H1 (cell line): ENCODE results near the gene GIMAP5. TPM values are rescaled to one million over a fixed set of nuclear protein-coding genes. Genes with fewer than 3 reads are reported as not detected.
A peak's percentile ranks its signal among the peaks of the same experiment; 100 is the strongest.

Experiments used
- CTCF ChIA-PET: fragments of 300-600 bp; sonication (Branson Sonifier 250); formaldehyde crosslinking; loops from one replicate; lab custom pipeline; 2021; ENCODE audit not compliant: partially characterized antibody; lab: Charles Lee
- POLR2A ChIA-PET: fragments of 300-600 bp; sonication (Branson Sonifier 250); formaldehyde crosslinking; loops from one replicate; lab custom pipeline; 2021; ENCODE audit warnings: inconsistent platforms; ENCODE audit not compliant: partially characterized antibody; lab: Charles Lee
- DNase-seq, 2 experiments: peaks; one replicate each; pipeline versions ENCODE4 v3.0.0 to v3.0.0-alpha.2; 2010 to 2022; ENCODE audit warnings: low spot score in 2 of 2, low read depth in 1 of 2, mixed read lengths in 1 of 2
- FAIRE-seq: peaks from 2 replicates; lab custom pipeline; 2011; peaks lifted over from hg19 to GRCh38; lab: Jason Lieb, UNC
- H2AFZ ChIP-seq: 2 replicates; pipeline ENCODE4 v1.8.1; 2012; ENCODE audit warnings: low read length, inconsistent platforms
- H2AK5ac ChIP-seq: 2 replicates; pipeline ENCODE4 v1.6.1; 2013; ENCODE audit warnings: low read depth, low read length
- H2BK120ac ChIP-seq: replicated peaks from 2 replicates; pipeline ENCODE3; 2013; ENCODE audit warnings: low read depth, low read length, inconsistent platforms
- H2BK12ac ChIP-seq: 2 replicates; pipeline ENCODE4 v1.6.1; 2013; ENCODE audit warnings: low read depth, low read length
- H2BK15ac ChIP-seq: 2 replicates; pipeline ENCODE4 v1.6.1; 2013; ENCODE audit warnings: low read length
- H2BK20ac ChIP-seq: 2 replicates; pipeline ENCODE4 v1.6.1; 2013; ENCODE audit warnings: low read length
- H2BK5ac ChIP-seq: 2 replicates; pipeline ENCODE4 v1.6.1; 2013; ENCODE audit warnings: low read depth, low read length
- H3K14ac ChIP-seq: 2 replicates; pipeline ENCODE4 v1.6.1; 2013; ENCODE audit warnings: inconsistent platforms; ENCODE audit not compliant: insufficient read length
- H3K18ac ChIP-seq: 2 replicates; pipeline ENCODE4 v1.6.1; 2013; ENCODE audit warnings: low read length; ENCODE audit errors: extremely low read depth
- H3K23ac ChIP-seq: 2 replicates; pipeline ENCODE4 v1.6.1; 2013; ENCODE audit warnings: inconsistent platforms; ENCODE audit not compliant: insufficient read length
- H3K23me2 ChIP-seq: 2 replicates; pipeline ENCODE4 v1.6.1; 2013; ENCODE audit warnings: low read depth, low read length
- H3K27ac ChIP-seq: 2 replicates; pipeline ENCODE4 v1.6.1; 2011; ENCODE audit warnings: low read depth, low read length, inconsistent platforms
- H3K27me3 ChIP-seq, 4 experiments: replicated peaks in 1 of 4; 1 replicate in 1 of 4; 2 replicates in 3 of 4; pipeline versions ENCODE4 v1.6.1 to v1.8.1; 2011 to 2013; ENCODE audit warnings: low read length in 3 of 4, mild to moderate bottlenecking in 3 of 4, inconsistent platforms in 2 of 4, mixed read lengths in 2 of 4, moderate library complexity in 1 of 4; ENCODE audit not compliant: control insufficient read depth in 3 of 4, insufficient read depth in 3 of 4; ENCODE audit errors: extremely low read depth in 1 of 4
- H3K36me3 ChIP-seq, 4 experiments: 2 replicates each; pipeline versions ENCODE4 v1.6.1 to v1.8.1; 2011 to 2013; ENCODE audit warnings: mild to moderate bottlenecking in 4 of 4, low read length in 3 of 4, moderate library complexity in 2 of 4, control low read depth in 1 of 4, inconsistent platforms in 1 of 4; ENCODE audit not compliant: insufficient read depth in 4 of 4, control insufficient read depth in 2 of 4
- H3K4ac ChIP-seq: replicated peaks from 2 replicates; pipeline ENCODE3; 2013; ENCODE audit warnings: low read length, low read depth, mixed read lengths, inconsistent platforms; ENCODE audit not compliant: insufficient read length
- H3K4me1 ChIP-seq, 4 experiments: replicated peaks in 1 of 4; 1 replicate in 1 of 4; 2 replicates in 3 of 4; pipeline versions ENCODE4 v1.6.1 to v1.8.1; 2011 to 2013; ENCODE audit warnings: low read length in 3 of 4, inconsistent platforms in 2 of 4, mixed read lengths in 1 of 4; ENCODE audit not compliant: insufficient read depth in 4 of 4, control insufficient read depth in 3 of 4
- H3K4me2 ChIP-seq, 2 experiments: 2 replicates each; pipeline versions ENCODE4 v1.6.1 to v1.8.1; 2011 to 2013; ENCODE audit warnings: low read depth in 2 of 2, low read length in 2 of 2, control low read depth in 1 of 2, inconsistent platforms in 1 of 2, mild to moderate bottlenecking in 1 of 2; ENCODE audit not compliant: insufficient read depth in 1 of 2
- H3K4me3 ChIP-seq, 4 experiments: fragments of 200-600, 300-600 bp in 1 of 4; sonication (generic), shearing (Covaris generic), sonication (Bioruptor Twin) in 1 of 4; 2 replicates each; pipeline versions ENCODE4 v1.5.1 to v1.8.1; 2011 to 2016; ENCODE audit warnings: low read length in 4 of 4, low read depth in 3 of 4, control low read depth in 2 of 4, inconsistent platforms in 2 of 4, mild to moderate bottlenecking in 2 of 4, mixed read lengths in 1 of 4, moderate library complexity in 1 of 4; ENCODE audit not compliant: insufficient read depth in 2 of 4; ENCODE audit errors: extremely low read depth in 1 of 4
- H3K56ac ChIP-seq: replicated peaks from 2 replicates; pipeline ENCODE3; 2013; ENCODE audit warnings: low read depth, mild to moderate bottlenecking, mixed read lengths, low read length, inconsistent platforms; ENCODE audit not compliant: insufficient read length
- H3K79me1 ChIP-seq: 2 replicates; pipeline ENCODE4 v1.6.1; 2013; ENCODE audit warnings: low read depth, low read length, control low read depth
- H3K79me2 ChIP-seq, 2 experiments: 2 replicates each; pipeline versions ENCODE4 v1.6.1 to v1.8.1; 2012 to 2013; ENCODE audit warnings: low read length in 2 of 2, mild to moderate bottlenecking in 2 of 2, inconsistent platforms in 1 of 2; ENCODE audit not compliant: insufficient read depth in 2 of 2, control insufficient read depth in 1 of 2
- H3K9ac ChIP-seq, 4 experiments: replicated peaks in 1 of 4; 1 replicate in 1 of 4; 2 replicates in 3 of 4; pipeline versions ENCODE4 v1.6.1 to v1.8.1; 2011 to 2013; ENCODE audit warnings: low read depth in 3 of 4, low read length in 3 of 4, control low read depth in 2 of 4, mild to moderate bottlenecking in 2 of 4, moderate library complexity in 2 of 4, inconsistent platforms in 1 of 4; ENCODE audit errors: extremely low read depth in 1 of 4
- H3K9me3 ChIP-seq, 2 experiments: 2 replicates each; pipeline versions ENCODE4 v1.6.1 to v1.8.1; 2012 to 2013; ENCODE audit warnings: mild to moderate bottlenecking in 2 of 2, moderate library complexity in 2 of 2, control low read depth in 1 of 2, inconsistent platforms in 1 of 2, low read depth in 1 of 2, low read length in 1 of 2, mixed read lengths in 1 of 2; ENCODE audit not compliant: insufficient read depth in 2 of 2
- H4K20me1 ChIP-seq, 2 experiments: replicated peaks in 1 of 2; 2 replicates each; pipeline versions ENCODE3 to v1.8.1; 2011 to 2013; ENCODE audit warnings: inconsistent platforms in 2 of 2, low read length in 2 of 2, mild to moderate bottlenecking in 1 of 2; ENCODE audit not compliant: insufficient read depth in 2 of 2, control insufficient read depth in 1 of 2
- H4K5ac ChIP-seq: 2 replicates; pipeline ENCODE4 v1.6.1; 2013; ENCODE audit warnings: low read length, low read depth, mixed read lengths, inconsistent platforms; ENCODE audit not compliant: insufficient read length
- H4K8ac ChIP-seq: 2 replicates; pipeline ENCODE4 v1.8.0; 2013; ENCODE audit warnings: mild to moderate bottlenecking, moderate library complexity, low read length, inconsistent platforms; ENCODE audit not compliant: insufficient read depth; ENCODE audit errors: extremely low read depth
- H4K91ac ChIP-seq: replicated peaks from 2 replicates; pipeline ENCODE3; 2013; ENCODE audit warnings: low read length, mixed read lengths, inconsistent platforms; ENCODE audit not compliant: insufficient read length
- BCL11A ChIP-seq, 2 experiments: IDR thresholded peaks; one replicate each; pipeline ENCODE4 v1.6.1; 2011; ENCODE audit warnings: low read depth in 2 of 2, low read length in 2 of 2, mild to moderate bottlenecking in 2 of 2
- BRCA1 ChIP-seq: IDR thresholded peaks from 2 replicates; pipeline ENCODE4 v1.6.1; 2012; ENCODE audit warnings: low read depth, low read length, improper control_type of control experiment
- CHD2 ChIP-seq: IDR thresholded peaks from 2 replicates; pipeline ENCODE4 v1.6.1; 2012; ENCODE audit warnings: low read length, improper control_type of control experiment
- CREB1 ChIP-seq: IDR thresholded peaks from 2 replicates; pipeline ENCODE4 v1.6.1; 2012; ENCODE audit warnings: inconsistent platforms
- EZH2 ChIP-seq: fragments of 200-600 bp; sonication (generic); IDR thresholded peaks from 2 replicates; pipeline ENCODE4 v1.7.1; 2012; ENCODE audit warnings: low read depth, mild to moderate bottlenecking, moderate library complexity, low read length, inconsistent platforms; ENCODE audit not compliant: severe bottlenecking
- GABPA ChIP-seq: IDR thresholded peaks from 2 replicates; pipeline ENCODE4 v1.6.1; 2011; ENCODE audit warnings: mild to moderate bottlenecking, low read length, moderate library complexity, borderline replicate concordance; ENCODE audit not compliant: insufficient read depth
- KDM4A ChIP-seq: IDR thresholded peaks from one replicate; pipeline ENCODE4 v1.7.1; 2012; ENCODE audit warnings: low read depth, mild to moderate bottlenecking, moderate library complexity, low read length, inconsistent platforms; ENCODE audit not compliant: severe bottlenecking
- POU5F1 ChIP-seq: IDR thresholded peaks from 2 replicates; pipeline ENCODE4 v1.6.1; 2011; ENCODE audit warnings: low read depth, mild to moderate bottlenecking, low read length, moderate library complexity
- SAP30 ChIP-seq: fragments of 300-600 bp; sonication (generic); IDR thresholded peaks from 2 replicates; pipeline ENCODE4 v1.7.1; 2012; ENCODE audit warnings: low read length, moderate library complexity, mild to moderate bottlenecking, inconsistent platforms; ENCODE audit not compliant: insufficient read depth, insufficient replicate concordance
- SP4 ChIP-seq: IDR thresholded peaks from 2 replicates; pipeline ENCODE4 v1.6.1; 2012; ENCODE audit warnings: low read length, inconsistent platforms
- TAF1 ChIP-seq: IDR thresholded peaks from 2 replicates; pipeline ENCODE4 v1.6.1; 2011; ENCODE audit warnings: mild to moderate bottlenecking, low read depth, low read length
- ZNF274 ChIP-seq: IDR thresholded peaks from 2 replicates; pipeline ENCODE4 v1.7.0; 2012; ENCODE audit warnings: low read length, borderline replicate concordance; ENCODE audit errors: extremely low read depth
- WGBS, 2 experiments: shearing (Covaris generic) in 1 of 2; methylation state at CpG; one replicate each; pipeline versions ENCODE4 v1.1.6 to v1.1.7; 2013 to 2015; ENCODE audit warnings: low lambda C conversion rate in 2 of 2, mixed read lengths in 2 of 2, inconsistent platforms in 1 of 2, low coverage in 1 of 2, missing lambda C conversion rate in 1 of 2; ENCODE audit not compliant: insufficient replicate concordance in 2 of 2, insufficient coverage in 1 of 2, insufficient read length in 1 of 2; ENCODE audit errors: extremely low coverage in 1 of 2, missing lambda C conversion rate in 1 of 2; 5-methylcytosine and 5-hydroxymethylcytosine counted together
- polyA plus RNA-seq, 7 experiments: library from polyadenylated mRNA; depleted of rRNA in 3 of 7; stranded (reverse) in 5 of 7; unstranded in 2 of 7; fragments of >200 nt in 5 of 7; fragments of 200-250 nt in 2 of 7; gene quantifications; 1 replicate in 5 of 7; 2 replicates in 1 of 7; 4 replicates in 1 of 7; pipeline versions ENCODE4 v1.2.1 to v1.2.3, GENCODE V29; 2011 to 2013; ENCODE audit warnings: missing spikeins in 2 of 7, mixed read lengths in 2 of 7
- total RNA-seq: library from RNA; stranded (reverse); fragmentation: NEBNext Ultra II Directional; extraction: Animal tissue kit (Norgen Biotek cat#: 25700); gene quantifications from 2 replicates; pipeline ENCODE4 v1.2.1, GENCODE V29; 2021
- TF ChIP-seq, protein P1 (sequence below): IDR thresholded peaks from 2 replicates; pipeline ENCODE4 v1.6.1; 2011; ENCODE audit warnings: low read depth, mild to moderate bottlenecking, low read length; ENCODE audit not compliant: insufficient read depth

The GIMAP5 gene
- total and polyA plus RNA-seq, 2 of the 8 experiments (the other 6 are each of a cell fraction or from before 2014, with no cell fraction given) = not detected

DNA sequence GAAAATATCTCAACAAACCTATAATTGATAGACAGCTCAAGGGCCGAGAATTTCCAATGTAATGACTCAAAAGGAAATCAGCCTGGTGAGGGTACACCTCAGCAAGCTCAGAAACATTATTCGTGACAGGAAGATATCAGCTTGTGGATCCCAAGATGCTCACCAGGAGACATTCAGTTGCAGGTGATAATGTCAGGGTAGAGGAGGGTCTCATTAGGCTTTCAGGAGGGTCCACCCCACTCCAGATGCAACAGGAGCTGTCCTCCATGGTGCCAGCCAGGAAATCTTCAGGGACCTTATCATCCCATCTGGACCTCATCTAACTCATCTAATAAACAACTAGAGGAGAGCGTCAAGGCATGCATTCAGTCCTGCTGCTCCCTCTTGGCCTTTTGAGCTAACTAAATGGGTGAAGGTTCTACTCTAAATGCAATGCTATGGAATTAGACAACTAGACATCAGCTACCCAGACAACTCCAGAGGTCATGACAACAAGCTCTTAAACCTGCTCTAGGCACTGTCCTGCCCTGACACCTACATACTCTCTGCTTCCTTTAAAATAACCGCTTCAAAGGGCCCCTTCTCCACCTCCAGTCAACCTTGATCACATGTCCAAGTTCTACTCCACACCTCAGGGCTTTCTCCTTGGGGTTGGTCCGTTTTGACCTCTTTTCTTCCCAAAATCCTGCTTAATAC, 4.3 kb upstream of the GIMAP5 start:
- no peak overlapping the region for H4K8ac ChIP-seq
- no peak overlapping the region for H2AFZ ChIP-seq
- no peak overlapping the region for H3K23ac ChIP-seq
- no peak overlapping the region for H3K27ac ChIP-seq
- H3K9me3 ChIP-seq = peaks cover 3 to 13% of the 10 kb centered on the region in 2 experiments; a peak in 2 of 4 replicates
- H4K91ac ChIP-seq = no peak overlapping the region
- no peaks in the 10 kb centered on the region for H3K23me2 ChIP-seq
- no peak overlapping the region for H2BK120ac ChIP-seq
- no peak overlapping the region for H3K18ac ChIP-seq
- peaks cover 0 to 5% (median 0%) of the 10 kb centered on the region in 4 experiments; a peak in 1 of 8 replicates for H3K36me3 ChIP-seq
- H2BK5ac ChIP-seq = no peak overlapping the region
- no peak overlapping the region for H2BK15ac ChIP-seq
- no peak overlapping the region for H3K56ac ChIP-seq
- H4K20me1 ChIP-seq = peaks cover 10 to 33% of the 10 kb centered on the region in 2 experiments
- H4K5ac ChIP-seq = no peak overlapping the region
- H2AK5ac ChIP-seq = no peak overlapping the region
- no peak overlapping the region for H3K14ac ChIP-seq
- no peak overlapping the region for H3K4me3 ChIP-seq
- DNase-seq (no peak), FAIRE-seq (no peak)
- H3K4ac ChIP-seq = no peak overlapping the region
- peaks cover 0 to 2% (median 0%) of the 10 kb centered on the region in 4 experiments; a peak in 1 of 7 replicates for H3K4me1 ChIP-seq
- peaks cover 62 to 86% (median 73%) of the 10 kb centered on the region in 4 experiments for H3K27me3 ChIP-seq
- 67% methylated on average over 5 of the region's 5 CpGs; no CpG with 5 or more reads in 1 of the 2 experiments for WGBS, 2 experiments
- H2BK20ac ChIP-seq = no peak overlapping the region
- H3K9ac ChIP-seq = no peak overlapping the region
- H3K79me1 ChIP-seq = no peaks in the 10 kb centered on the region
- ChIA-PET CTCF (interaction anchor here (0.6 to 1.5 kb wide), 5 partner anchors 10 to 284 kb away, joined by 3 read pairs; no protein-coding TSS in a partner anchor), POLR2A (no interaction called here)
- H2BK12ac ChIP-seq = no peak overlapping the region
- H3K4me2 ChIP-seq = no peak overlapping the region
- no peaks in the 10 kb centered on the region for H3K79me2 ChIP-seq
- TF ChIP-seq EZH2 (peak; percentile 57), KDM4A (no peak), BRCA1 (no peak), SAP30 (no peak), ZNF274 (no peak), CHD2 (no peak), TAF1 (no peak), CREB1 (no peak), GABPA (no peak), BCL11A (IDR thresholded peaks at IDR 0.05; ENCODE audit: low read depth in 2 of 2, low read length in 2 of 2) (no peak), POU5F1 (no peak), SP4 (no peak)
- TF ChIP-seq, protein P1, sequence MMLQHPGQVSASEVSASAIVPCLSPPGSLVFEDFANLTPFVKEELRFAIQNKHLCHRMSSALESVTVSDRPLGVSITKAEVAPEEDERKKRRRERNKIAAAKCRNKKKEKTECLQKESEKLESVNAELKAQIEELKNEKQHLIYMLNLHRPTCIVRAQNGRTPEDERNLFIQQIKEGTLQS = no peak
